HepG2 (cell line): ENCODE measurements around the gene BMERB1. TPM values are rescaled to one million over a fixed set of nuclear protein-coding genes. Genes with fewer than 3 reads are reported as not detected.

Experiments
- ATM ChIP-seq: fragments of 450-650 bp; IDR thresholded peaks from 2 replicates; pipeline ENCODE4 v1.7.1; 2017; ENCODE audit warnings: mild to moderate bottlenecking, borderline replicate concordance
- FIP1L1 ChIP-seq: fragments of 200-400 bp; formaldehyde crosslinking; IDR thresholded peaks from 2 replicates; pipeline ENCODE4 v1.6.1; 2018; ENCODE audit warnings: low read depth, mild to moderate bottlenecking, low read length, moderate library complexity, borderline replicate concordance; ENCODE audit not compliant: insufficient read depth
- MZF1 ChIP-seq: sonication (generic); formaldehyde crosslinking; IDR thresholded peaks from 2 replicates; pipeline ENCODE4 v1.8.1; 2023; ENCODE audit warnings: mild to moderate bottlenecking, missing genetic modification reagents, borderline replicate concordance
- NBN ChIP-seq: fragments of 450-650 bp; conservative IDR thresholded peaks from 2 replicates; pipeline ENCODE4 v1.6.1; 2017
- POGK ChIP-seq: sonication (generic); formaldehyde crosslinking; conservative IDR thresholded peaks from 2 replicates; pipeline ENCODE4 v1.8.0; 2022; ENCODE audit warnings: mild to moderate bottlenecking, moderate library complexity, missing genetic modification reagents
- ZNF274 ChIP-seq: sonication (generic); formaldehyde crosslinking; IDR thresholded peaks from 2 replicates; pipeline ENCODE4 v1.5.1; 2020; ENCODE audit warnings: mild to moderate bottlenecking, missing genetic modification reagents
- ZNF496 ChIP-seq: sonication (generic); formaldehyde crosslinking; IDR thresholded peaks from 2 replicates; pipeline ENCODE4 v1.8.1; 2023; ENCODE audit warnings: mild to moderate bottlenecking, moderate library complexity, missing genetic modification reagents; ENCODE audit not compliant: insufficient replicate concordance
- ZNF570 ChIP-seq: sonication (generic); formaldehyde crosslinking; IDR thresholded peaks from 2 replicates; pipeline ENCODE4 v1.4.0; 2020; ENCODE audit warnings: mild to moderate bottlenecking, missing genetic modification reagents, borderline replicate concordance
- ZNF614 ChIP-seq: IDR thresholded peaks from 2 replicates; pipeline ENCODE4 v1.6.1; 2018; ENCODE audit warnings: missing biosample characterization, missing genetic modification reagents, inconsistent platforms, borderline replicate concordance
- ZNF772 ChIP-seq: sonication (generic); formaldehyde crosslinking; IDR thresholded peaks from 2 replicates; pipeline ENCODE4 v1.5.0; 2020; ENCODE audit warnings: mild to moderate bottlenecking, missing genetic modification reagents
- polyA plus RNA-seq, 8 experiments: library from polyadenylated mRNA; depleted of rRNA in 3 of 8; stranded (reverse) in 7 of 8; unstranded in 1 of 8; fragments of >200 nt; fragmentation: Illumina TruSeq in 4 of 8; extraction: Trizol in 4 of 8; gene quantifications; 2 replicates each; pipeline versions ENCODE4 v1.2.1 to v1.2.3, GENCODE V29; 2011 to 2016; ENCODE audit warnings: low read depth in 4 of 8, missing spikeins in 1 of 8, mixed read lengths in 1 of 8; ENCODE audit not compliant: insufficient read depth in 1 of 8
- total RNA-seq, 5 experiments: library from RNA; depleted of rRNA; stranded (reverse); fragments of >200 nt; fragmentation: Illumina TruSeq; extraction: Trizol; gene quantifications; 2 replicates each; pipeline ENCODE4 v1.2.3, GENCODE V29; 2016; ENCODE audit warnings: low read depth in 1 of 5
- TF ChIP-seq, protein P1 (sequence below): sonication (generic); formaldehyde crosslinking; IDR thresholded peaks from one replicate; pipeline ENCODE4 v1.5.1; 2020; ENCODE audit warnings: mild to moderate bottlenecking, missing genetic modification reagents; ENCODE audit errors: not compliant biosample characterization
- TF ChIP-seq, protein P2 (sequence below): sonication (generic); formaldehyde crosslinking; IDR thresholded peaks from 2 replicates; pipeline ENCODE4 v1.5.0; 2020; ENCODE audit warnings: mild to moderate bottlenecking, low read depth, missing genetic modification reagents, borderline replicate concordance
- TF ChIP-seq, protein P3 (sequence below), 2 experiments: sonication (generic) in 1 of 2; formaldehyde crosslinking in 1 of 2; IDR thresholded peaks; 2 replicates each; pipeline versions ENCODE4 v1.4.0 to v1.6.1; 2018 to 2020; ENCODE audit warnings: missing genetic modification reagents in 2 of 2, borderline replicate concordance in 1 of 2, low read depth in 1 of 2, mild to moderate bottlenecking in 1 of 2, missing biosample characterization in 1 of 2
- TF ChIP-seq, protein P4 (sequence below): sonication (generic); formaldehyde crosslinking; IDR thresholded peaks from 2 replicates; pipeline ENCODE4 v1.9.0; 2021; ENCODE audit warnings: missing genetic modification reagents, borderline replicate concordance

The BMERB1 gene
- total and polyA plus RNA-seq, 2 of the 13 experiments (the other 11 are each of a cell fraction or from before 2014, with no cell fraction given): 1.4 TPM

DNA sequence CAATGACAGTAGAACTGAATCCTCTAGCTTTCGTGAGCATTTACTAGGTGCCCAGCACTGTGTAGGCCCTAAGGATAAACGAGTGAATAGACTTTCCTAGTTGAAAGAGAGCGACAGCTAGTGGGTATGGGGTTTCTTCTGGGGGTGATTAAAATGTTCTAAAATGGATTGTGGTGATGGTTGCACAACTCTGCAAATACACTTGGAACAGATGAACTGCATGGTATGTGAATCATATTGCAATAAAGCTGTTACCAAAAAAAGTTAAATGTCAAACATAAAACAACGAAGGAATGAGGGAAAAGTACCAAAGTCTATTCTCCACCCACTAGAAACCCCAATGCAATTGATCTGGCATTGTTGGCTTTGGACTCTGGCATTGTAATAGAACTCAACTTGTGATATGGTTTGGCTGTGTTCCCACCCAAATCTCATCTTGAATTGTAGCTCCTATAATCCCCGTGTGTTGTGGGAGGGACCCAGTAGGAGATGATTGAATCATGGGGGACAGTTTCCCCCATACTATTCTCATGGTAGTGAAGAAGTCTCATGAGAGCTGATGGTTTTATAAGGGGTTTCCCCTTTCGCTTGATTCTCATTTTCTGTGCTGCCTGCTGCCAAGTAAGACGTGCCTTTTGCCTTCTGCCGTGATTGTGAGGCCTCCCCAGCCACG, 138.1 kb downstream of the BMERB1 start (continued):
- TF ChIP-seq, protein P1, sequence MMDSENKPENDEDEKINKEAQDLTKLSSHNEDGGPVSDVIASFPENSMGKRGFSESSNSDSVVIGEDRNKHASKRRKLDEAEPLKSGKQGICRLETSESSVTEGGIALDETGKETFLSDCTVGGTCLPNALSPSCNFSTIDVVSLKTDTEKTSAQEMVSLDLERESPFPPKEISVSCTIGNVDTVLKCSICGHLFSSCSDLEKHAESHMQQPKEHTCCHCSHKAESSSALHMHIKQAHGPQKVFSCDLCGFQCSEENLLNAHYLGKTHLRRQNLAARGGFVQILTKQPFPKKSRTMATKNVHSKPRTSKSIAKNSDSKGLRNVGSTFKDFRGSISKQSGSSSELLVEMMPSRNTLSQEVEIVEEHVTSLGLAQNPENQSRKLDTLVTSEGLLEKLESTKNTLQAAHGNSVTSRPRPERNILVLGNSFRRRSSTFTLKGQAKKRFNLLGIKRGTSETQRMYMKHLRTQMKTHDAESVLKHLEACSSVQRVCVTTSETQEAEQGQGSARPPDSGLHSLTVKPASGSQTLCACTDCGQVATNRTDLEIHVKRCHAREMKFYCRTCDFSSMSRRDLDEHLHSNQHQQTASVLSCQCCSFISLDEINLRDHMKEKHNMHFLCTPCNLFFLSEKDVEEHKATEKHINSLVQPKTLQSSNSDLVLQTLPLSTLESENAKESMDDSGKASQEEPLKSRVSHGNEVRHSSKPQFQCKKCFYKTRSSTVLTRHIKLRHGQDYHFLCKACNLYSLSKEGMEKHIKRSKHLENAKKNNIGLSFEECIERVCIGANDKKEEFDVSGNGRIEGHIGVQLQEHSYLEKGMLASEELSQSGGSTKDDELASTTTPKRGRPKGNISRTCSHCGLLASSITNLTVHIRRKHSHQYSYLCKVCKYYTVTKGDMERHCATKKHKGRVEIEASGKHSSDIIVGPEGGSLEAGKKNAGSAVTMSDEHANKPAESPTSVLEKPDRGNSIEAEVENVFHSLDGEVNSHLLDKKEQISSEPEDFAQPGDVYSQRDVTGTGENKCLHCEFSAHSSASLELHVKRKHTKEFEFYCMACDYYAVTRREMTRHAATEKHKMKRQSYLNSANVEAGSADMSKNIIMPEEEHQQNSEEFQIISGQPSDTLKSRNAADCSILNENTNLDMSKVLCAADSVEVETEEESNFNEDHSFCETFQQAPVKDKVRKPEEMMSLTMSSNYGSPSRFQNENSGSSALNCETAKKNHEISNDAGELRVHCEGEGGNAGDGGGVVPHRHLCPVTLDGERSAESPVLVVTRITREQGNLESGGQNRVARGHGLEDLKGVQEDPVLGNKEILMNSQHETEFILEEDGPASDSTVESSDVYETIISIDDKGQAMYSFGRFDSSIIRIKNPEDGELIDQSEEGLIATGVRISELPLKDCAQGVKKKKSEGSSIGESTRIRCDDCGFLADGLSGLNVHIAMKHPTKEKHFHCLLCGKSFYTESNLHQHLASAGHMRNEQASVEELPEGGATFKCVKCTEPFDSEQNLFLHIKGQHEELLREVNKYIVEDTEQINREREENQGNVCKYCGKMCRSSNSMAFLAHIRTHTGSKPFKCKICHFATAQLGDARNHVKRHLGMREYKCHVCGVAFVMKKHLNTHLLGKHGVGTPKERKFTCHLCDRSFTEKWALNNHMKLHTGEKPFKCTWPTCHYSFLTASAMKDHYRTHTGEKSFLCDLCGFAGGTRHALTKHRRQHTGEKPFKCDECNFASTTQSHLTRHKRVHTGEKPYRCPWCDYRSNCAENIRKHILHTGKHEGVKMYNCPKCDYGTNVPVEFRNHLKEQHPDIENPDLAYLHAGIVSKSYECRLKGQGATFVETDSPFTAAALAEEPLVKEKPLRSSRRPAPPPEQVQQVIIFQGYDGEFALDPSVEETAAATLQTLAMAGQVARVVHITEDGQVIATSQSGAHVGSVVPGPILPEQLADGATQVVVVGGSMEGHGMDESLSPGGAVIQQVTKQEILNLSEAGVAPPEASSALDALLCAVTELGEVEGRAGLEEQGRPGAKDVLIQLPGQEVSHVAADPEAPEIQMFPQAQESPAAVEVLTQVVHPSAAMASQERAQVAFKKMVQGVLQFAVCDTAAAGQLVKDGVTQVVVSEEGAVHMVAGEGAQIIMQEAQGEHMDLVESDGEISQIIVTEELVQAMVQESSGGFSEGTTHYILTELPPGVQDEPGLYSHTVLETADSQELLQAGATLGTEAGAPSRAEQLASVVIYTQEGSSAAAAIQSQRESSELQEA (CRISPR knock-in tag): no peak
- TF ChIP-seq, protein P2, sequence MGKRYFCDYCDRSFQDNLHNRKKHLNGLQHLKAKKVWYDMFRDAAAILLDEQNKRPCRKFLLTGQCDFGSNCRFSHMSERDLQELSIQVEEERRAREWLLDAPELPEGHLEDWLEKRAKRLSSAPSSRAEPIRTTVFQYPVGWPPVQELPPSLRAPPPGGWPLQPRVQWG: no peak
- TF ChIP-seq ZNF274 (CRISPR knock-in tag): no peak
- no peak for TF ChIP-seq MZF1 (CRISPR knock-in tag)
- TF ChIP-seq ATM: no peak
- no peak for TF ChIP-seq NBN
- no peak for TF ChIP-seq ZNF496 (CRISPR knock-in tag)
- TF ChIP-seq, protein P3, sequence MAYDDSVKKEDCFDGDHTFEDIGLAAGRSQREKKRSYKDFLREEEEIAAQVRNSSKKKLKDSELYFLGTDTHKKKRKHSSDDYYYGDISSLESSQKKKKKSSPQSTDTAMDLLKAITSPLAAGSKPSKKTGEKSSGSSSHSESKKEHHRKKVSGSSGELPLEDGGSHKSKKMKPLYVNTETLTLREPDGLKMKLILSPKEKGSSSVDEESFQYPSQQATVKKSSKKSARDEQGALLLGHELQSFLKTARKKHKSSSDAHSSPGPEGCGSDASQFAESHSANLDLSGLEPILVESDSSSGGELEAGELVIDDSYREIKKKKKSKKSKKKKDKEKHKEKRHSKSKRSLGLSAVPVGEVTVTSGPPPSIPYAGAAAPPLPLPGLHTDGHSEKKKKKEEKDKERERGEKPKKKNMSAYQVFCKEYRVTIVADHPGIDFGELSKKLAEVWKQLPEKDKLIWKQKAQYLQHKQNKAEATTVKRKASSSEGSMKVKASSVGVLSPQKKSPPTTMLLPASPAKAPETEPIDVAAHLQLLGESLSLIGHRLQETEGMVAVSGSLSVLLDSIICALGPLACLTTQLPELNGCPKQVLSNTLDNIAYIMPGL (CRISPR knock-in tag; IDR thresholded peaks at IDR 0.05; ENCODE audit: borderline replicate concordance in 1 of 2, low read depth in 1 of 2): no peak
- no peak for TF ChIP-seq ZNF772
- TF ChIP-seq POGK: no peak; the same call in 1 of the 2 replicates
- no peak for TF ChIP-seq ZNF614
- TF ChIP-seq ZNF570 (CRISPR knock-in tag): no peak
- TF ChIP-seq FIP1L1: no peak
- TF ChIP-seq, protein P4, sequence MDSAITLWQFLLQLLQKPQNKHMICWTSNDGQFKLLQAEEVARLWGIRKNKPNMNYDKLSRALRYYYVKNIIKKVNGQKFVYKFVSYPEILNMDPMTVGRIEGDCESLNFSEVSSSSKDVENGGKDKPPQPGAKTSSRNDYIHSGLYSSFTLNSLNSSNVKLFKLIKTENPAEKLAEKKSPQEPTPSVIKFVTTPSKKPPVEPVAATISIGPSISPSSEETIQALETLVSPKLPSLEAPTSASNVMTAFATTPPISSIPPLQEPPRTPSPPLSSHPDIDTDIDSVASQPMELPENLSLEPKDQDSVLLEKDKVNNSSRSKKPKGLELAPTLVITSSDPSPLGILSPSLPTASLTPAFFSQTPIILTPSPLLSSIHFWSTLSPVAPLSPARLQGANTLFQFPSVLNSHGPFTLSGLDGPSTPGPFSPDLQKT (CRISPR knock-in tag): no peak
